ENCODE measurements around the gene MON1A. TPM values are rescaled to one million over a fixed set of nuclear protein-coding genes. Genes with fewer than 3 reads are reported as not detected.

Gene MON1A
- total and polyA plus RNA-seq, 2 of the 8 experiments (the other 6 are each of a cell fraction or from before 2014, with no cell fraction given): 10.3 to 14.1 TPM

DNA sequence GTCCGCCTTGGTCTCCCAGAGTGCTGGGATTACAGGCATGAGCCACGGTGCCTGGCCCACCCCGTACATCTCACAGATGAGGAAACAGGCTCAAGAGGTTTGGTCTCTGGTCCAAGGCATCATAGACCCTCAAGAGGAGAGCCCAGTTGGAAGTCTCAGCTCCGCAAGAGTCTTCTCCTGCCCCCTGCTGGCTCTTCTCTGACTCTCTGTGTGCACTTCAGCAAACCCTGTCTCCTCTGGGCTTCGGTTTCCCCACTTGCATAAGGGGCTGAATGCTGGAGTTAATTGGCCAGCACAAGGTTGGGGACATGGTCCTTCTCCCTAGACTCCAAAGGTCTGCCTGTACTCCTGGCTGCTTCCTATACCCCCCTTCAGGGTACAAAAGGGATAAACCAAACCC lies 29.8 kb downstream of the MON1A start:
- H4K20me1 ChIP-seq (replicated peaks in 1 of 2; ENCODE audit: control insufficient read depth in 1 of 2, insufficient read depth in 2 of 2, low read length in 2 of 2): peaks cover 0 to 2% of the 10 kb centered on the region in 2 experiments
- no peak overlapping the region for H4K91ac ChIP-seq (replicated peaks; ENCODE audit: insufficient read length, low read length)
- 75% methylated on average over 5 of the region's 5 CpGs; no CpG with 5 or more reads in 1 of the 2 experiments for WGBS, 2 experiments (ENCODE audit: extremely low coverage in 1 of 2, insufficient coverage in 1 of 2, insufficient read length in 1 of 2, insufficient replicate concordance in 2 of 2, low coverage in 1 of 2, low lambda C conversion rate in 2 of 2, missing lambda C conversion rate in 1 of 2)
- no peaks in the 10 kb centered on the region for H3K79me1 ChIP-seq (ENCODE audit: low read depth, low read length)
- no peak overlapping the region for H2BK5ac ChIP-seq (ENCODE audit: low read depth, low read length)
- H2AK5ac ChIP-seq (ENCODE audit: low read depth, low read length): no peak overlapping the region
- CTCF ChIA-PET (ENCODE audit: partially characterized antibody): interaction anchor here (0.6 to 16.1 kb wide), 31 partner anchors 10 to 712 kb away, joined by 3 to 306 read pairs (median 5); partner anchors contain the start of genes AMIGO3, CAMKV, CDHR4 and INKA1
- no peak overlapping the region for H2BK120ac ChIP-seq (replicated peaks; ENCODE audit: low read depth, low read length)
- no peak overlapping the region for H3K14ac ChIP-seq (ENCODE audit: insufficient read length)
- FAIRE-seq (no peak), DNase-seq (ENCODE audit: low read depth in 1 of 2, low spot score in 2 of 2) (peak in 1 of 2 experiments; percentile 64)
- H3K4me1 ChIP-seq (replicated peaks in 1 of 4; ENCODE audit: control insufficient read depth in 3 of 4, insufficient read depth in 4 of 4, low read length in 3 of 4): peaks cover 0 to 9% (median 8%) of the 10 kb centered on the region in 4 experiments; a peak in 6 of 7 replicates
- H3K79me2 ChIP-seq (ENCODE audit: control insufficient read depth in 1 of 2, insufficient read depth in 2 of 2, low read length in 2 of 2): no peaks in the 10 kb centered on the region
- no peak overlapping the region for H3K18ac ChIP-seq (ENCODE audit: extremely low read depth, low read length)
- H2AFZ ChIP-seq (ENCODE audit: low read length): no peak overlapping the region
- no peak overlapping the region for H4K8ac ChIP-seq (ENCODE audit: extremely low read depth, insufficient read depth, low read length)
- H4K5ac ChIP-seq (ENCODE audit: insufficient read length, low read depth, low read length): no peak overlapping the region
- H3K56ac ChIP-seq (replicated peaks; ENCODE audit: insufficient read length, low read depth, low read length): no peak overlapping the region
- H3K27ac ChIP-seq (ENCODE audit: low read depth, low read length): no peak overlapping the region
- H3K36me3 ChIP-seq (ENCODE audit: control insufficient read depth in 2 of 4, insufficient read depth in 4 of 4, low read length in 3 of 4): no peaks in the 10 kb centered on the region
- H3K9me3 ChIP-seq (ENCODE audit: insufficient read depth in 2 of 2, low read depth in 1 of 2, low read length in 1 of 2): no peaks in the 10 kb centered on the region
- peaks cover 0 to 3% (median 1%) of the 10 kb centered on the region in 4 experiments; a peak in 3 of 7 replicates for H3K27me3 ChIP-seq (replicated peaks in 1 of 4; ENCODE audit: control insufficient read depth in 3 of 4, extremely low read depth in 1 of 4, insufficient read depth in 3 of 4, low read length in 3 of 4)
- no peak overlapping the region for H3K9ac ChIP-seq (replicated peaks in 1 of 4; ENCODE audit: extremely low read depth in 1 of 4, low read depth in 3 of 4, low read length in 3 of 4)
- no peak overlapping the region for H2BK12ac ChIP-seq (ENCODE audit: low read depth, low read length)
- no peaks in the 10 kb centered on the region; the same call in 1 of the 2 replicates for H3K23me2 ChIP-seq (ENCODE audit: low read depth, low read length)
- POLR2A ChIA-PET (ENCODE audit: partially characterized antibody): interaction anchor here (0.9 to 3.0 kb wide), 7 partner anchors 11 to 96 kb away, joined by 3 to 16 read pairs (median 3); partner anchors contain the start of genes INKA1 and TRAIP
- no peak overlapping the region for H3K23ac ChIP-seq (ENCODE audit: insufficient read length)
- no peak overlapping the region for H2BK20ac ChIP-seq (ENCODE audit: low read length)
- H2BK15ac ChIP-seq (ENCODE audit: low read length): no peak overlapping the region
- H3K4me3 ChIP-seq (ENCODE audit: extremely low read depth in 1 of 4, insufficient read depth in 2 of 4, low read depth in 3 of 4, low read length in 4 of 4): no peak overlapping the region
- no peak overlapping the region for H3K4me2 ChIP-seq (ENCODE audit: insufficient read depth in 1 of 2, low read depth in 2 of 2, low read length in 2 of 2)
- H3K4ac ChIP-seq (replicated peaks; ENCODE audit: insufficient read length, low read depth, low read length): no peak overlapping the region
- TF ChIP-seq RNF2 (IDR thresholded peaks at IDR 0.05; ENCODE audit: borderline replicate concordance, low read depth, low read length, missing control alignments, poor library complexity, severe bottlenecking): no peak
- TF ChIP-seq CTBP2 (IDR thresholded peaks at IDR 0.05; ENCODE audit: borderline replicate concordance, insufficient read depth, insufficient read length, low read length): no peak
- TF ChIP-seq JUN (IDR thresholded peaks at IDR 0.05; ENCODE audit: low read depth, low read length): no peak
- no peak for TF ChIP-seq BRCA1 (IDR thresholded peaks at IDR 0.05; ENCODE audit: low read depth, low read length)
- TF ChIP-seq, protein P1, sequence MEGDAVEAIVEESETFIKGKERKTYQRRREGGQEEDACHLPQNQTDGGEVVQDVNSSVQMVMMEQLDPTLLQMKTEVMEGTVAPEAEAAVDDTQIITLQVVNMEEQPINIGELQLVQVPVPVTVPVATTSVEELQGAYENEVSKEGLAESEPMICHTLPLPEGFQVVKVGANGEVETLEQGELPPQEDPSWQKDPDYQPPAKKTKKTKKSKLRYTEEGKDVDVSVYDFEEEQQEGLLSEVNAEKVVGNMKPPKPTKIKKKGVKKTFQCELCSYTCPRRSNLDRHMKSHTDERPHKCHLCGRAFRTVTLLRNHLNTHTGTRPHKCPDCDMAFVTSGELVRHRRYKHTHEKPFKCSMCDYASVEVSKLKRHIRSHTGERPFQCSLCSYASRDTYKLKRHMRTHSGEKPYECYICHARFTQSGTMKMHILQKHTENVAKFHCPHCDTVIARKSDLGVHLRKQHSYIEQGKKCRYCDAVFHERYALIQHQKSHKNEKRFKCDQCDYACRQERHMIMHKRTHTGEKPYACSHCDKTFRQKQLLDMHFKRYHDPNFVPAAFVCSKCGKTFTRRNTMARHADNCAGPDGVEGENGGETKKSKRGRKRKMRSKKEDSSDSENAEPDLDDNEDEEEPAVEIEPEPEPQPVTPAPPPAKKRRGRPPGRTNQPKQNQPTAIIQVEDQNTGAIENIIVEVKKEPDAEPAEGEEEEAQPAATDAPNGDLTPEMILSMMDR (IDR thresholded peaks at IDR 0.05; ENCODE audit: control extremely low read depth in 1 of 3, insufficient read depth in 1 of 3, low read depth in 1 of 3, low read length in 3 of 3): peak in 2 of 3 experiments; percentile 73; a peak in 3 of 4 replicates
- TF ChIP-seq SIX5 (IDR thresholded peaks at IDR 0.05; ENCODE audit: low read depth, low read length): no peak
- no peak for TF ChIP-seq EP300 (IDR thresholded peaks at IDR 0.05; ENCODE audit: borderline replicate concordance in 1 of 2, low read depth in 2 of 2, low read length in 2 of 2)
- no peak for TF ChIP-seq NRF1 (IDR thresholded peaks at IDR 0.05; ENCODE audit: low read depth, low read length)
- no peak for TF ChIP-seq HDAC2 (IDR thresholded peaks at IDR 0.05; ENCODE audit: borderline replicate concordance in 1 of 2, low read depth in 2 of 2, low read length in 2 of 2)
